ENCODE results near the gene LEPROT. TPM values are rescaled to one million over a fixed set of nuclear protein-coding genes. Genes with fewer than 3 reads are reported as not detected.

LEPROT gene
- total and polyA plus RNA-seq, 2 of the 8 experiments (the other 6 are each of a cell fraction or from before 2014, with no cell fraction given), result 25.7 to 27.2 TPM

- TF ChIP-seq CREB1 (IDR thresholded peaks at IDR 0.05), result no peak
- no peak for TF ChIP-seq GTF2F1 (IDR thresholded peaks at IDR 0.05; ENCODE audit: borderline replicate concordance, low read depth, low read length)
These were observed 12.6 kb upstream of the LEPROT start (continued) for GRCh38 chr1:65407877-65408276.

All from H1 (cell line).